Gastroesophageal sphincter (tissue), 4 donors: ENCODE measurements around the gene SSNA1. TPM values are rescaled to one million over a fixed set of nuclear protein-coding genes. Genes with fewer than 3 reads are reported as not detected.

Source experiments
- ATAC-seq: fragments of 150-250 bp; one replicate; pipeline ENCODE4 v1.9.1; 2016; ENCODE audit warnings: mild to moderate bottlenecking, moderate library complexity
- H3K27ac ChIP-seq, 4 donors: fragments of 200-600 bp; sonication (generic) in 3 of 4; 1 replicate in 3 of 4; 2 replicates in 1 of 4; pipeline ENCODE4 v1.5.1; 2016 to 2019
- H3K27me3 ChIP-seq: fragments of 200-600 bp; sonication (generic); one replicate; pipeline ENCODE4 v1.5.1; 2019
- H3K36me3 ChIP-seq, 2 donors: fragments of 200-600 bp; sonication (generic); one replicate each; pipeline ENCODE4 v1.5.1; 2019; ENCODE audit warnings: control low read depth in 1 of 2
- H3K4me1 ChIP-seq, 3 donors: fragments of 200-600 bp; sonication (generic); 1 replicate in 2 of 3; 2 replicates in 1 of 3; pipeline ENCODE4 v1.5.1; 2016 to 2019; ENCODE audit warnings: control low read depth in 2 of 3
- H3K4me3 ChIP-seq, 2 donors: fragments of 200-600 bp; sonication (generic); one replicate each; pipeline ENCODE4 v1.5.1; 2019; ENCODE audit warnings: mild to moderate bottlenecking in 1 of 2, moderate library complexity in 1 of 2
- H3K9me3 ChIP-seq, 3 donors: fragments of 200-600 bp; sonication (generic); one replicate each; pipeline ENCODE4 v1.5.1; 2017 to 2019; ENCODE audit warnings: control low read depth in 2 of 3
- EP300 ChIP-seq: sonication (generic); formaldehyde crosslinking; IDR thresholded peaks from one replicate; pipeline ENCODE4 v1.6.1; 2017; ENCODE audit warnings: antibody characterized with exemption, mild to moderate bottlenecking
- POLR2A ChIP-seq, 2 donors: fragments of 450-650 bp; IDR thresholded peaks; one replicate each; pipeline ENCODE4 v1.6.1; 2017; ENCODE audit warnings: antibody characterized with exemption in 2 of 2, mild to moderate bottlenecking in 2 of 2, moderate library complexity in 1 of 2
- POLR2AphosphoS5 ChIP-seq: sonication (generic); formaldehyde crosslinking; IDR thresholded peaks from one replicate; pipeline ENCODE4 v1.6.1; 2017; ENCODE audit warnings: antibody characterized with exemption
- whole genome bisulfite sequencing, 2 donors: methylation state at CpG; one replicate each; pipeline ENCODE4 v1.1.5; 2018; ENCODE audit warnings: low coverage in 1 of 2; 5-methylcytosine and 5-hydroxymethylcytosine counted together
- total RNA-seq, 4 donors: library from RNA; depleted of rRNA; stranded (reverse); fragments of >200 nt; gene quantifications; one replicate each; pipeline ENCODE4 v1.1.0, GENCODE V29; 2016
- TF ChIP-seq, protein P1 (sequence below), 4 experiments: fragments of 200-600 bp in 2 of 4; fragments of 450-650 bp in 2 of 4; sonication (generic) in 1 of 4; IDR thresholded peaks; one replicate each; pipeline ENCODE4 v1.5.1; 2017 to 2019; ENCODE audit warnings: antibody characterized with exemption in 4 of 4, mild to moderate bottlenecking in 2 of 4, moderate library complexity in 2 of 4

SSNA1 gene
- total RNA-seq, 4 donors from 2014 or later, result 56.8 to 99.0 (median 73.8) TPM

GRCh38 chr9:137146527-137146918 lies 42.0 kb upstream of the SSNA1 start:
- WGBS, 2 donors, result no CpG with 5 or more reads among the region's 9 CpGs
- H3K9me3 ChIP-seq, result no peaks in the 10 kb centered on the region
- no peak for ATAC-seq
- H3K36me3 ChIP-seq, result no peaks in the 10 kb centered on the region
- H3K27ac ChIP-seq, result no peak overlapping the region
- H3K4me1 ChIP-seq, result no peaks in the 10 kb centered on the region
- TF ChIP-seq POLR2AphosphoS5, result no peak
- TF ChIP-seq, protein P1, sequence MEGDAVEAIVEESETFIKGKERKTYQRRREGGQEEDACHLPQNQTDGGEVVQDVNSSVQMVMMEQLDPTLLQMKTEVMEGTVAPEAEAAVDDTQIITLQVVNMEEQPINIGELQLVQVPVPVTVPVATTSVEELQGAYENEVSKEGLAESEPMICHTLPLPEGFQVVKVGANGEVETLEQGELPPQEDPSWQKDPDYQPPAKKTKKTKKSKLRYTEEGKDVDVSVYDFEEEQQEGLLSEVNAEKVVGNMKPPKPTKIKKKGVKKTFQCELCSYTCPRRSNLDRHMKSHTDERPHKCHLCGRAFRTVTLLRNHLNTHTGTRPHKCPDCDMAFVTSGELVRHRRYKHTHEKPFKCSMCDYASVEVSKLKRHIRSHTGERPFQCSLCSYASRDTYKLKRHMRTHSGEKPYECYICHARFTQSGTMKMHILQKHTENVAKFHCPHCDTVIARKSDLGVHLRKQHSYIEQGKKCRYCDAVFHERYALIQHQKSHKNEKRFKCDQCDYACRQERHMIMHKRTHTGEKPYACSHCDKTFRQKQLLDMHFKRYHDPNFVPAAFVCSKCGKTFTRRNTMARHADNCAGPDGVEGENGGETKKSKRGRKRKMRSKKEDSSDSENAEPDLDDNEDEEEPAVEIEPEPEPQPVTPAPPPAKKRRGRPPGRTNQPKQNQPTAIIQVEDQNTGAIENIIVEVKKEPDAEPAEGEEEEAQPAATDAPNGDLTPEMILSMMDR (IDR thresholded peaks at IDR 0.05), result no peak
- TF ChIP-seq POLR2A (IDR thresholded peaks at IDR 0.05), result no peak
- TF ChIP-seq EP300, result no peak
- no peak overlapping the region for H3K4me3 ChIP-seq
- H3K27me3 ChIP-seq, result peaks cover 94% of the 10 kb centered on the region

- TF ChIP-seq POLR2A (IDR thresholded peaks at IDR 0.05), result no peak
- TF ChIP-seq, protein P1 (IDR thresholded peaks at IDR 0.05), result no peak
- no peak for TF ChIP-seq POLR2AphosphoS5
- no peak for TF ChIP-seq EP300
- Histone ChIP-seq H3K9me3 (no peaks in the 10 kb centered on the region), H3K36me3 (no peaks in the 10 kb centered on the region), H3K27me3 (peaks cover 87% of the 10 kb centered on the region), H3K27ac (no peak overlapping the region), H3K4me3 (no peak overlapping the region), H3K4me1 (no peaks in the 10 kb centered on the region)
- no peak for ATAC-seq
- 91 to 97% methylated on average over 6 to 20 of the region's 26 CpGs for WGBS, 2 donors
Observed at GRCh38 chr9:137147091-137147792, 41.2 kb upstream of the SSNA1 start.

DNA sequence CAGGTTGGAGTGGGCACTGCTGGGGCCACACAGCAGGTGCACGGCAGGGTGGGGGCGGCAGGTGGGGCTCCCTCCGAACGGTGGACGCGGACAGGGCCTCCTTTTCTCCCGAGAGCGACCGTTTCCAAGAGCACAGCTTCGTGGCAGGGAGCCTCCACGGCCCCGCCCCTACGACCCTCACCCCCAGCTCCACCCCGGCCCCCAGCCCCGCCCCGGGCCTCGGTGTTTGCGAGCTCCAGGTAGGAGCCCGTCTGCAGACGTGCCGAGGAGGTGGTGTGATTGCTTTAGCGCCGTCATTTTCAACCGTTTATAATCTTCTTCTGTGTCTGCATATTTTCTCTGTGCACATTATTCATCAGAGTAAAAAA lies 40.7 kb upstream of the SSNA1 start:
- Histone ChIP-seq H3K36me3 (no peaks in the 10 kb centered on the region), H3K9me3 (no peaks in the 10 kb centered on the region), H3K27me3 (peaks cover 82% of the 10 kb centered on the region), H3K4me1 (no peaks in the 10 kb centered on the region), H3K4me3 (no peak overlapping the region), H3K27ac (no peak overlapping the region)
- TF ChIP-seq, protein P1 (IDR thresholded peaks at IDR 0.05), result no peak
- TF ChIP-seq POLR2A (IDR thresholded peaks at IDR 0.05) (no peak), POLR2AphosphoS5 (no peak), EP300 (no peak)
- ATAC-seq, result no peak
- 52% methylated on average over 6 of the region's 24 CpGs; no CpG with 5 or more reads in 1 of the 2 donors for WGBS, 2 donors

DNA sequence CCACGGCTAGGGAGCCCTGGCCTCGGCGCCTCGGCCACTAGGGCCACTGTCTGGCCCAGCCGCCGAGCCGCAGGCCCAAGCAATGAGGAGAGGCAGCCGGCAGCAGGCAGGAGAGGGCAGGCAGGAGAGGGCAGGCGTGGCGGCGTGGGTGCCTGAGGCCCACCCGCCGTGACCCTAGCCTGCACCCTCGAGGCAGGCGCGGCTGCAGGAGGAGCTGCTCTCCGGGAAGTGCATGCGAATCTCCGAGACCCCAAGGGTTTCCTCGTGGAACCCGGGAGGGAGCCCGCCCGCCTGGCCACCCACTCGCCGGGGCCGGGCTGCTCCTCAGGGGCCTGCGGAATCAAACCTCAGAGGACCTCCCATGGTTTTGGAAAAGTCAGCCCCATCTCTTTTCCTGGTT lies 40.2 kb upstream of the SSNA1 start:
- no peak for TF ChIP-seq POLR2AphosphoS5
- TF ChIP-seq EP300, result no peak
- TF ChIP-seq, protein P1 (IDR thresholded peaks at IDR 0.05), result no peak
- TF ChIP-seq POLR2A (IDR thresholded peaks at IDR 0.05), result no peak
- H3K4me3 ChIP-seq, result no peak overlapping the region
- H3K36me3 ChIP-seq, result no peaks in the 10 kb centered on the region
- peaks cover 77% of the 10 kb centered on the region for H3K27me3 ChIP-seq
- ATAC-seq, result no peak
- no peaks in the 10 kb centered on the region for H3K9me3 ChIP-seq
- no peak overlapping the region for H3K27ac ChIP-seq
- no peaks in the 10 kb centered on the region for H3K4me1 ChIP-seq
- 63% methylated on average over 10 of the region's 27 CpGs; no CpG with 5 or more reads in 1 of the 2 donors for WGBS, 2 donors

DNA sequence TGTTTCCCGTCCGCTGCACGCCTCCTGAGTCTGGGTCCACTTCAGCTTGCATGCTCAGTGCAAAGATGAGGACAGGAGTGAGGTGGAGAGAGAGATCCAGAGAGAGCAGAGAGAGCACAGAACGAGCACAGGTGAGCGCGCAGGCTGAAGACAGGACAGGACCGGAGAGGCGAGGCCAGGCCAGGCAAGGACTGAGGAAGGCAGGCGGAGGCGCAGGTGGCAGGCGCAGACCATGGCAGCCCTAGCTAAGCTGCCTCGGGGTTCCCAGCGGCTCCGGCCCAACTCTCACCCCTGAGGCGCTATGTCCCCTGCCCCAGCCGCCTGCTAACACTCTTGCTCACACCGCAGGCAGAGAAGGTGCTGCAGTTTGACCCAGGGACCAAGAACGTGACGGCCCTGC lies 39.8 kb upstream of the SSNA1 start:
- no CpG with 5 or more reads among the region's 19 CpGs for WGBS, 2 donors
- Histone ChIP-seq H3K4me1 (no peaks in the 10 kb centered on the region), H3K27ac (no peak overlapping the region), H3K36me3 (no peaks in the 10 kb centered on the region), H3K4me3 (no peak overlapping the region), H3K27me3 (peaks cover 77% of the 10 kb centered on the region), H3K9me3 (no peaks in the 10 kb centered on the region)
- ATAC-seq, result no peak
- TF ChIP-seq EP300, result no peak
- no peak for TF ChIP-seq POLR2A (IDR thresholded peaks at IDR 0.05)
- TF ChIP-seq, protein P1 (IDR thresholded peaks at IDR 0.05), result no peak
- no peak for TF ChIP-seq POLR2AphosphoS5
